ENCODE results near the gene UBE3A.
"Not testable (repeated sequence)": the region's sequence is repeated elsewhere in the genome, so short reads cannot be mapped to it uniquely, and the experiment has no call there.

The UBE3A gene

GRCh38 chr15:25424073-25424472 lies 14.8 kb downstream of the UBE3A start:
- Histone ChIP-seq H3K9me3 (ENCODE audit: control insufficient read depth, low read length) (no peaks in the 10 kb centered on the region), H3K27ac (ENCODE audit: insufficient read depth, low read length, poor library complexity, severe bottlenecking) (no peak overlapping the region), H3K27me3 (replicated peaks; ENCODE audit: control insufficient read depth, insufficient read depth, low read length, poor library complexity, severe bottlenecking) (no peaks in the 10 kb centered on the region), H3K36me3 (ENCODE audit: control insufficient read depth, insufficient read depth, low read length) (no peaks in the 10 kb centered on the region), H3K4me1 (ENCODE audit: control insufficient read depth, insufficient read depth, low read length, poor library complexity, severe bottlenecking) (no peaks in the 10 kb centered on the region), H3K4me3 (ENCODE audit: insufficient read depth, low read depth, low read length, poor library complexity, severe bottlenecking) (no peak overlapping the region)
- no peak for DNase-seq

- no peak overlapping the region for H3K27ac ChIP-seq (ENCODE audit: insufficient read depth, low read length, poor library complexity, severe bottlenecking)
- no peaks in the 10 kb centered on the region for H3K27me3 ChIP-seq (replicated peaks; ENCODE audit: control insufficient read depth, insufficient read depth, low read length, poor library complexity, severe bottlenecking)
- DNase-seq = no peak
- no peaks in the 10 kb centered on the region for H3K9me3 ChIP-seq (ENCODE audit: control insufficient read depth, low read length)
- no peaks in the 10 kb centered on the region for H3K36me3 ChIP-seq (ENCODE audit: control insufficient read depth, insufficient read depth, low read length)
- no peak overlapping the region for H3K4me3 ChIP-seq (ENCODE audit: insufficient read depth, low read depth, low read length, poor library complexity, severe bottlenecking)
- no peaks in the 10 kb centered on the region for H3K4me1 ChIP-seq (ENCODE audit: control insufficient read depth, insufficient read depth, low read length, poor library complexity, severe bottlenecking)
These were observed 16.8 kb downstream of the UBE3A start for GRCh38 chr15:25422021-25422420.

GRCh38 chr15:25418202-25418601 lies 20.6 kb downstream of the UBE3A start:
- DNase-seq = no peak
- H3K4me3 ChIP-seq (ENCODE audit: insufficient read depth, low read depth, low read length, poor library complexity, severe bottlenecking) = no peak overlapping the region
- H3K36me3 ChIP-seq (ENCODE audit: control insufficient read depth, insufficient read depth, low read length) = no peaks in the 10 kb centered on the region
- peaks cover 9% of the 10 kb centered on the region for H3K4me1 ChIP-seq (ENCODE audit: control insufficient read depth, insufficient read depth, low read length, poor library complexity, severe bottlenecking)
- H3K9me3 ChIP-seq (ENCODE audit: control insufficient read depth, low read length) = no peaks in the 10 kb centered on the region
- no peak overlapping the region for H3K27ac ChIP-seq (ENCODE audit: insufficient read depth, low read length, poor library complexity, severe bottlenecking)
- H3K27me3 ChIP-seq (replicated peaks; ENCODE audit: control insufficient read depth, insufficient read depth, low read length, poor library complexity, severe bottlenecking) = no peaks in the 10 kb centered on the region

- Histone ChIP-seq H3K4me1 (ENCODE audit: control insufficient read depth, insufficient read depth, low read length, poor library complexity, severe bottlenecking) (peaks cover 9% of the 10 kb centered on the region), H3K4me3 (ENCODE audit: insufficient read depth, low read depth, low read length, poor library complexity, severe bottlenecking) (no peak overlapping the region), H3K27me3 (replicated peaks; ENCODE audit: control insufficient read depth, insufficient read depth, low read length, poor library complexity, severe bottlenecking) (no peaks in the 10 kb centered on the region), H3K9me3 (ENCODE audit: control insufficient read depth, low read length) (no peaks in the 10 kb centered on the region), H3K27ac (ENCODE audit: insufficient read depth, low read length, poor library complexity, severe bottlenecking) (no peak overlapping the region), H3K36me3 (ENCODE audit: control insufficient read depth, insufficient read depth, low read length) (no peaks in the 10 kb centered on the region)
- DNase-seq = no peak
These were observed 21.2 kb downstream of the UBE3A start for GRCh38 chr15:25417604-25418003.

GRCh38 chr15:25416693-25417092 lies 22.1 kb downstream of the UBE3A start:
- Histone ChIP-seq H3K27ac (ENCODE audit: insufficient read depth, low read length, poor library complexity, severe bottlenecking) (no peak overlapping the region), H3K9me3 (ENCODE audit: control insufficient read depth, low read length) (no peaks in the 10 kb centered on the region), H3K4me3 (ENCODE audit: insufficient read depth, low read depth, low read length, poor library complexity, severe bottlenecking) (no peak overlapping the region), H3K4me1 (ENCODE audit: control insufficient read depth, insufficient read depth, low read length, poor library complexity, severe bottlenecking) (peaks cover 9% of the 10 kb centered on the region), H3K36me3 (ENCODE audit: control insufficient read depth, insufficient read depth, low read length) (no peaks in the 10 kb centered on the region), H3K27me3 (replicated peaks; ENCODE audit: control insufficient read depth, insufficient read depth, low read length, poor library complexity, severe bottlenecking) (no peaks in the 10 kb centered on the region)
- no peak for DNase-seq

GRCh38 chr15:25415707-25416106 lies 23.1 kb downstream of the UBE3A start:
- DNase-seq = no peak
- Histone ChIP-seq H3K9me3 (ENCODE audit: control insufficient read depth, low read length) (no peaks in the 10 kb centered on the region), H3K27ac (ENCODE audit: insufficient read depth, low read length, poor library complexity, severe bottlenecking) (no peak overlapping the region), H3K27me3 (replicated peaks; ENCODE audit: control insufficient read depth, insufficient read depth, low read length, poor library complexity, severe bottlenecking) (no peaks in the 10 kb centered on the region), H3K4me3 (ENCODE audit: insufficient read depth, low read depth, low read length, poor library complexity, severe bottlenecking) (no peak overlapping the region), H3K36me3 (ENCODE audit: control insufficient read depth, insufficient read depth, low read length) (no peaks in the 10 kb centered on the region), H3K4me1 (ENCODE audit: control insufficient read depth, insufficient read depth, low read length, poor library complexity, severe bottlenecking) (peaks cover 9% of the 10 kb centered on the region)

- Histone ChIP-seq H3K4me1 (ENCODE audit: control insufficient read depth, insufficient read depth, low read length, poor library complexity, severe bottlenecking) (peaks cover 9% of the 10 kb centered on the region), H3K4me3 (ENCODE audit: insufficient read depth, low read depth, low read length, poor library complexity, severe bottlenecking) (no peak overlapping the region), H3K9me3 (ENCODE audit: control insufficient read depth, low read length) (no peaks in the 10 kb centered on the region), H3K27ac (ENCODE audit: insufficient read depth, low read length, poor library complexity, severe bottlenecking) (no peak overlapping the region), H3K36me3 (ENCODE audit: control insufficient read depth, insufficient read depth, low read length) (no peaks in the 10 kb centered on the region), H3K27me3 (replicated peaks; ENCODE audit: control insufficient read depth, insufficient read depth, low read length, poor library complexity, severe bottlenecking) (no peaks in the 10 kb centered on the region)
- no peak for DNase-seq
These were observed 23.6 kb downstream of the UBE3A start for GRCh38 chr15:25415217-25415616.

- Histone ChIP-seq H3K36me3 (ENCODE audit: control insufficient read depth, insufficient read depth, low read length) (no peaks in the 10 kb centered on the region), H3K27ac (ENCODE audit: insufficient read depth, low read length, poor library complexity, severe bottlenecking) (no peak overlapping the region), H3K4me1 (ENCODE audit: control insufficient read depth, insufficient read depth, low read length, poor library complexity, severe bottlenecking) (peaks cover 9% of the 10 kb centered on the region), H3K9me3 (ENCODE audit: control insufficient read depth, low read length) (no peaks in the 10 kb centered on the region), H3K27me3 (replicated peaks; ENCODE audit: control insufficient read depth, insufficient read depth, low read length, poor library complexity, severe bottlenecking) (no peaks in the 10 kb centered on the region), H3K4me3 (ENCODE audit: insufficient read depth, low read depth, low read length, poor library complexity, severe bottlenecking) (no peak overlapping the region)
- DNase-seq = no peak
These were observed 28.2 kb downstream of the UBE3A start for GRCh38 chr15:25410649-25411048.

GRCh38 chr15:25409731-25410130 lies 29.1 kb downstream of the UBE3A start:
- not testable (repeated sequence) for DNase-seq; H3K4me3 ChIP-seq (ENCODE audit: insufficient read depth, low read depth, low read length, poor library complexity, severe bottlenecking); H3K36me3 ChIP-seq (ENCODE audit: control insufficient read depth, insufficient read depth, low read length); H3K4me1 ChIP-seq (ENCODE audit: control insufficient read depth, insufficient read depth, low read length, poor library complexity, severe bottlenecking); H3K27ac ChIP-seq (ENCODE audit: insufficient read depth, low read length, poor library complexity, severe bottlenecking); H3K9me3 ChIP-seq (ENCODE audit: control insufficient read depth, low read length); H3K27me3 ChIP-seq (replicated peaks; ENCODE audit: control insufficient read depth, insufficient read depth, low read length, poor library complexity, severe bottlenecking)

GRCh38 chr15:25408929-25409328 lies 29.9 kb downstream of the UBE3A start:
- H3K27me3 ChIP-seq (replicated peaks; ENCODE audit: control insufficient read depth, insufficient read depth, low read length, poor library complexity, severe bottlenecking) = no peaks in the 10 kb centered on the region
- H3K4me3 ChIP-seq (ENCODE audit: insufficient read depth, low read depth, low read length, poor library complexity, severe bottlenecking) = no peak overlapping the region
- DNase-seq = no peak
- H3K27ac ChIP-seq (ENCODE audit: insufficient read depth, low read length, poor library complexity, severe bottlenecking) = no peak overlapping the region
- peaks cover 5% of the 10 kb centered on the region for H3K36me3 ChIP-seq (ENCODE audit: control insufficient read depth, insufficient read depth, low read length)
- H3K9me3 ChIP-seq (ENCODE audit: control insufficient read depth, low read length) = no peaks in the 10 kb centered on the region
- no peaks in the 10 kb centered on the region for H3K4me1 ChIP-seq (ENCODE audit: control insufficient read depth, insufficient read depth, low read length, poor library complexity, severe bottlenecking)

- Histone ChIP-seq H3K27ac (ENCODE audit: insufficient read depth, low read length, poor library complexity, severe bottlenecking) (no peak overlapping the region), H3K36me3 (ENCODE audit: control insufficient read depth, insufficient read depth, low read length) (peaks cover 5% of the 10 kb centered on the region), H3K4me3 (ENCODE audit: insufficient read depth, low read depth, low read length, poor library complexity, severe bottlenecking) (no peak overlapping the region), H3K4me1 (ENCODE audit: control insufficient read depth, insufficient read depth, low read length, poor library complexity, severe bottlenecking) (no peaks in the 10 kb centered on the region), H3K27me3 (replicated peaks; ENCODE audit: control insufficient read depth, insufficient read depth, low read length, poor library complexity, severe bottlenecking) (no peaks in the 10 kb centered on the region), H3K9me3 (ENCODE audit: control insufficient read depth, low read length) (no peaks in the 10 kb centered on the region)
- DNase-seq = no peak
These were observed 30.4 kb downstream of the UBE3A start for GRCh38 chr15:25408428-25408827.
